ENCODE data around the gene ZNF326. TPM values are rescaled to one million over a fixed set of nuclear protein-coding genes. Genes with fewer than 3 reads are reported as not detected.

Gene ZNF326
- polyA plus RNA-seq = 10.5 TPM

DNA sequence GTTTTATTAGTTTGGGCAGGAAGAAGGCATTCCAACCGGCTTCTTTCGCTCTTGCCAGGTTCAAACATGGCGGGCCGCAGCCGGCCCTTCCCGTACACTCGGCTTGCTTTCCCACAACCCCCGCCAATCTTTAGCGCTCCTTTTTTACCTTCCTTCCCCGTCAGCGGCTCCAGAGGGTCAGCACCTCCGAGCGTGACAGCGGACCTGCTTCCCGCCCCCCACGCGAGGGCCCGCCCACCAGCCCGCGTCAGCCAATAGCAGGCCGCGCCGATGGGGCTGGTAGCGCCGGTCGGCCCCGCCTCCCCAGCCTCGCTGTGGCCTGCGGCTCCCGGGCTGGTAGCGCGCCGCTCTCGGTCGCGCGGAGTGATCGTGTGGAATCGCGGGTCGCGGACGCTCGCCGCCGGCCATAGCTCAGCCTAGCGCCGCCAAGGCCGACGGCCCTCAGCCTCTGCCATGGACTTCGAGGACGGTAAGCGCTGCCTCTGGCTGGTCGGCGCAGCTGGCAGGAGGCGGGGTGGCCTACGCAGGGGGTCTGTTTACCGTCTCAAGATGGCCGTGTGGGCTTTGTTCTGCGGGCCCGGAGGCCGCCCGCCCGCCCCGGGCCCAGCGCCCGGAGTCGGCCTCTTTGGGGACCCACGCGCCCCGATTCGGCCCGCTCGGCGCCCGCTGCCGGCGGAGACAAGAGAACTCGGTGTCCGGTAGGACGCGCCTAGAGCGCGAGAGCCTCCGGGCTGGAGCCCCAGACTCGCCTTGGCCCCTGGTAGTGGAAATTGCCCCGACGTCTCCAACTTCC, at the start of gene ZNF326:
Gene ZNF326 (plus strand): TSS at position 306 of the 793 bp plus-strand sequence. CDS start 148 bp downstream, at position 454.
- H3K27ac Mint-ChIP-seq = peak within 1 kb of the TSS; percentile 84 to 97 (median 91)
- no peaks in the 10 kb centered on the region for H3K36me3 Mint-ChIP-seq
- H3K4me3 Mint-ChIP-seq = peak within 1 kb of the TSS; percentile 93 to 100 (median 98)
- H3K9me3 Mint-ChIP-seq = no peaks in the 10 kb centered on the region
- H3K27me3 Mint-ChIP-seq = peaks cover 4% of the 10 kb centered on the region
- H3K4me1 Mint-ChIP-seq = peaks cover 19 to 27% (median 26%) of the 10 kb centered on the region in 3 donors

GRCh38 chr1:89945852-89946476, 48.9 kb upstream of the ZNF326 start:
- peaks cover 0 to 7% (median 4%) of the 10 kb centered on the region in 3 donors for H3K4me1 Mint-ChIP-seq
- H3K36me3 Mint-ChIP-seq = peaks cover 1% of the 10 kb centered on the region
- no peaks in the 10 kb centered on the region for H3K27me3 Mint-ChIP-seq
- H3K9me3 Mint-ChIP-seq = no peaks in the 10 kb centered on the region
- no peak overlapping the region for H3K4me3 Mint-ChIP-seq
- H3K27ac Mint-ChIP-seq = no peak overlapping the region

DNA sequence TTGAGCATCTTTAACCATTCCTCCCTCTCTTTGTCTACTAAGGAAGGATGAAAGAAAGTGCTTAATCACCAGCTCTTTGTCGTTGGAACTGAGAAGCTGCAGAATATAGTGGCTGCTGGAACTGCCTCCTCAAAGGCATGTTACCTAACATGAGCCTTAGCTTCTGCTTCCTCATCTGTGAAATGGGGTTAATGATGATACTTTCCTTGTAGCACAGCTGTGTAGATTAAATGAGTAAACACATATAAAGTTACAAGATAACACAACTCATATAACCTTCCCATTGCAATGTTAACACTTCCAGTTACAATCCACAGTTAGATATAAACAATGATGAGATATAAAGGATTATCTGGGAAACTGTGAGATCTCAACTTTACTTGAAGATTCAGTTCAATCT, 48.4 kb upstream of the ZNF326 start:
- Mint-ChIP-seq H3K27ac (no peak overlapping the region), H3K27me3 (no peaks in the 10 kb centered on the region), H3K36me3 (peaks cover 1% of the 10 kb centered on the region), H3K4me1 (peaks cover 0 to 7% (median 4%) of the 10 kb centered on the region in 3 donors), H3K9me3 (no peaks in the 10 kb centered on the region), H3K4me3 (no peak overlapping the region)

- Mint-ChIP-seq H3K4me1 (peaks cover 0 to 7% (median 7%) of the 10 kb centered on the region in 3 donors), H3K4me3 (no peak overlapping the region), H3K27ac (no peak overlapping the region), H3K9me3 (no peaks in the 10 kb centered on the region), H3K27me3 (no peaks in the 10 kb centered on the region), H3K36me3 (peaks cover 1% of the 10 kb centered on the region)
Observed at GRCh38 chr1:89948722-89949345, 46.1 kb upstream of the ZNF326 start.

- Mint-ChIP-seq H3K4me3 (no peak overlapping the region), H3K27me3 (no peaks in the 10 kb centered on the region), H3K27ac (no peak overlapping the region), H3K4me1 (peaks cover 0 to 7% (median 7%) of the 10 kb centered on the region in 3 donors), H3K9me3 (no peaks in the 10 kb centered on the region), H3K36me3 (peaks cover 1% of the 10 kb centered on the region)
Observed at GRCh38 chr1:89949991-89950624, 44.8 kb upstream of the ZNF326 start.

DNA sequence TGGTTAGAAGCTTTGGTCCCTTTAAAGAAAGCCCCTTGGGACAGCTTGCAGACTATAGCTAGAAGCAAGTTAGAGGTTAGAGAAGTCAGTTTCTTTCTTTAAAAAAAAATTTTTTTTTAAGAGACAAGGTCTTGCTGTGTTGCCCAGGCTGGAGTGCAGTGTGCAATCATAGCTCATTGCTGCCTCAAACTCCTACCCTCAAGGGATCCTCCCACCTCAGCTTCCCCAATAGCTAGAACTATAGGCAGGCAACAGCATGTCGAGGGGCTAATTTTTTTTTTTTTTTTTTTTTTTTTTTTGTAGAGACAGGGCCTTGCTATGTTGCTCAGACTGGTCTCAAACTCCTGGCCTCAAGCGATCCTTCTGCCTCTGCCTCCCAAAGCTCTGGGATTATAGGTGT, 44.2 kb upstream of the ZNF326 start:
- H3K27me3 Mint-ChIP-seq = no peaks in the 10 kb centered on the region
- peaks cover 1% of the 10 kb centered on the region for H3K36me3 Mint-ChIP-seq
- H3K9me3 Mint-ChIP-seq = no peaks in the 10 kb centered on the region
- peaks cover 0 to 7% (median 5%) of the 10 kb centered on the region in 3 donors for H3K4me1 Mint-ChIP-seq
- H3K4me3 Mint-ChIP-seq = no peak overlapping the region
- no peak overlapping the region for H3K27ac Mint-ChIP-seq

DNA sequence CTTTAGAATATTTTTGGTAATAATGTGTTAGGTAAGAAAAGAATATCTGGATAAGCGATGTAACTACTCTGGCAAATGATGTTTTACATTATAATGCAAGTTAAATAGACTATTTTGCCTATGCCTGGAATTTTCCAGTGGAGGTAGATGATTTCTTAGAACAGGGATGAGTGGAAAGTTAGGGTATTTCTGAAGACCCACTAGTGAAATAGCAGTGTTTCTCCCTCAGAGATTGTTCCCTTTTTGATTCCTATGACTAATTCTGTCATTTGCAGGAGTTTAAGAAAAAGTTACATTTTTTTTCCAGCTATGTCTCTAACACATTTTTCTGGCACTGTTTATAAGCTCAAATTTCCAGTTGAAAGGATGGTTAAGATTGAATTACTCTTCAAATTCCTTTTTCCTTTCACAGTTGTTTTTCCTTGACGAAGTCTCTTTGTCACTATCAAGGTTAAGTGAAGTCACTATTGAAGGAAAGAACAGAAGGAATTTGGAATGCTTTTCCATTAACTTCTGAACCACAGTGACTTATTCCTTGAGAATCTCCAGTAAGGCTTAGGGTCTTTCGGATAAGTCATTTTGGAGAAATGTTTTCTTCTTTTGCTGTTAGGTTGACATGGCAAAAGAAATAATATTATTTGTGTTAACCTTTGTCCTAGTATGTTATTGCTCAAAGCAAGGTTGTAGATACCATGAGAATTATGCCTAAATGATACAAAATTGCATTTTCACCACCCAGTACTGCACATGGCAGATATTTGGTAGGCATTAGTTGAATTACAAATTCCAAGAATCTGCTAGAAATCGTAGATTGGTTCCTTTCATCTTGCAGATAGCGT, 42.9 kb upstream of the ZNF326 start:
- no peaks in the 10 kb centered on the region for H3K9me3 Mint-ChIP-seq

GRCh38 chr1:89952605-89953130, 42.2 kb upstream of the ZNF326 start:
- Mint-ChIP-seq H3K4me3 (no peak overlapping the region), H3K27me3 (no peaks in the 10 kb centered on the region), H3K9me3 (no peaks in the 10 kb centered on the region), H3K36me3 (peaks cover 1% of the 10 kb centered on the region), H3K4me1 (peaks cover 1 to 10% (median 5%) of the 10 kb centered on the region in 3 donors), H3K27ac (no peak overlapping the region)

More for the DNA sequence above, 42.9 kb upstream of the ZNF326 start:
- H3K4me1 Mint-ChIP-seq = peaks cover 1 to 7% (median 5%) of the 10 kb centered on the region in 3 donors
- no peaks in the 10 kb centered on the region for H3K27me3 Mint-ChIP-seq
- no peak overlapping the region for H3K27ac Mint-ChIP-seq
- no peak overlapping the region for H3K4me3 Mint-ChIP-seq
- H3K36me3 Mint-ChIP-seq = peaks cover 1% of the 10 kb centered on the region

DNA sequence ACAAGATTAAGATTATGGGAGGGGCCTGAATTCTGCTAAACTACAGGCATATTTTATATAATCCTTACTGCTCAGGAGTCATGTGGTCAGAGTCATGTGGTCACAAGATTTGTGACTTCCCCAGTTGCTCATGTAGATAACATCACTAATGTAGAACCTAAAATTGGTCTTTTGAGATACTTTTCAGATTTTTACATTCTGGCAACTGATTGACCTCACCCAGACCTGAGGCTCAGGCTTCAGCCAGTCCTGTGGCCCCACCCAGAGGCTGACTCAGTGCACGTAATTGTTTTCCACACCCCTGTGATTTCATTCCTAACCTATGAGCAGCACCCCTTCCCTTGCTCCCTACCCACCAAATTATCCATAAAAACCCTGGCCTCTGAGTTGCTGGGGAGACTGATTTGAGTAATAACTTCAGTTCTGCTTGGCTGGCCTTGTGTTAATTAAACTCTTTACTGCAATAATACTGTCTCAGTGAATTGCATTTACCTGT, 41.7 kb upstream of the ZNF326 start:
- Mint-ChIP-seq H3K4me3 (no peak overlapping the region), H3K9me3 (no peaks in the 10 kb centered on the region), H3K27me3 (no peaks in the 10 kb centered on the region), H3K4me1 (peaks cover 1 to 10% (median 5%) of the 10 kb centered on the region in 3 donors), H3K27ac (no peak overlapping the region), H3K36me3 (no peaks in the 10 kb centered on the region)

DNA sequence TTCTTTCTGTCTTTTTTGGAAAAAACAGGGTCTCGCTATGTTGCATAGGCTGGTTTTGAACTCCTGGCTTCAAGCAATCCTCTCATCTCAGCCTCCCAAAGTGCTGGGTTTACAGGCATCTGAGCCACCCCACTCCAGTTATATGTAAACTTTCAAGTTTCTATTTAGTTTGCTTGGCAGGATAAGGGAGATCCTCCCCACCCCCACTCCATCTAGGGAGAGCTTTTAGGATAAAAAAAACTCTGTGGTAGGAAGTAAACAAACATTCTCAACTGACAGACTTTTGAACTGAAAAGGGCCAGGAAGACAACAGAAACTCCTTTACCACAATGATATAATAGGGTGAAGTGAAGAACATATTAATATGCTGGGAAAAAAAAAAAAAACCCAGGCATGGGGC, 41.0 kb upstream of the ZNF326 start:
- Mint-ChIP-seq H3K27ac (no peak overlapping the region), H3K4me1 (peaks cover 1 to 10% (median 5%) of the 10 kb centered on the region in 3 donors), H3K36me3 (peaks cover 2% of the 10 kb centered on the region), H3K27me3 (no peaks in the 10 kb centered on the region), H3K4me3 (no peak overlapping the region), H3K9me3 (no peaks in the 10 kb centered on the region)

- Mint-ChIP-seq H3K36me3 (peaks cover 2% of the 10 kb centered on the region), H3K27ac (no peak overlapping the region), H3K9me3 (no peaks in the 10 kb centered on the region), H3K27me3 (no peaks in the 10 kb centered on the region), H3K4me3 (no peak overlapping the region), H3K4me1 (peaks cover 1 to 10% (median 5%) of the 10 kb centered on the region in 3 donors)
Observed at GRCh38 chr1:89954401-89954800, 40.5 kb upstream of the ZNF326 start.

GRCh38 chr1:89955311-89956205, 39.4 kb upstream of the ZNF326 start:
- Mint-ChIP-seq H3K4me3 (no peak overlapping the region), H3K27me3 (no peaks in the 10 kb centered on the region), H3K27ac (peak overlapping the region in 1 of 3 donors; percentile 54), H3K4me1 (peaks cover 1 to 4% (median 3%) of the 10 kb centered on the region in 3 donors), H3K36me3 (peaks cover 2% of the 10 kb centered on the region), H3K9me3 (peaks cover 0 to under 1% (median 0%) of the 10 kb centered on the region in 3 donors)

DNA sequence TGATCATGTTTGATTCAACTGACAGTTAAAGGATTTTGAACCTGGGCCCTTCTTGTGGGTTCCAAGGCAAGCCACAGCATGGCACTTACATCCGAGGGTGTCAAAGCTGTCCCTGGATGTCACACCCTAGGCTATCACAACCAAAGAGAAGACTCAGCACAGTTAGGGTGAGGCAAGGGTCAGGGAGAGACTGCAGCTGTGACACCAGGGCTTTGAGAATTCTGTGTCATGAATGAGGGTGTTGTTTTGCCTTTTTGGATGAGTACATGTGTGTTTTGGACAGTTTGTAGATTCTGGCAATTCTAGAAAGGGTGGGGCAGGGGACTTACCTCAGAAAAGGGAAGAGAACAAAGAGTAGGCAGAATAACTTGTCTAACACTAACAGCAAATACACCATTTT, 37.8 kb upstream of the ZNF326 start:
- Mint-ChIP-seq H3K4me1 (peaks cover 3 to 6% (median 5%) of the 10 kb centered on the region in 3 donors), H3K9me3 (peaks cover 0 to 2% (median 0%) of the 10 kb centered on the region in 3 donors), H3K27me3 (peaks cover 3% of the 10 kb centered on the region), H3K27ac (no peak overlapping the region), H3K36me3 (peaks cover 2% of the 10 kb centered on the region), H3K4me3 (no peak overlapping the region)

Measured in IgD-negative memory B cell (primary cell).